HEK293 (cell line): ENCODE data around the gene TRIM69.

Experiments
- CTCF ChIA-PET: fragments of 350-600 bp; formaldehyde crosslinking; extraction: SDS; loops from one replicate; lab custom pipeline; 2021; ENCODE audit warnings: antibody characterized with exemption; lab: Yijun Ruan, JAX
- POLR2A ChIA-PET: fragments of 300-600 bp; formaldehyde crosslinking; extraction: SDS; loops from one replicate; lab custom pipeline; 2020; ENCODE audit warnings: antibody characterized with exemption, inconsistent platforms; lab: Yijun Ruan, JAX
- H3K27ac ChIP-seq: fragments of 200-500 bp; sonication (Bioruptor generic); 2 replicates; pipeline ENCODE4 v1.5.1; 2014; ENCODE audit warnings: low read depth, low read length, control low read depth, inconsistent platforms; ENCODE audit errors: extremely low read depth
- H3K36me3 ChIP-seq, 2 experiments: fragments of 200-500 bp in 1 of 2; sonication (Bioruptor generic) in 1 of 2; 1 replicate in 1 of 2; 2 replicates in 1 of 2; pipeline ENCODE4 v1.5.1; 2014 to 2017; ENCODE audit warnings: inconsistent platforms in 2 of 2, low read length in 2 of 2; ENCODE audit not compliant: control insufficient read depth in 2 of 2, insufficient read depth in 1 of 2
- H3K4me1 ChIP-seq: fragments of 200-500 bp; sonication (Bioruptor generic); 2 replicates; pipeline ENCODE4 v1.5.1; 2014; ENCODE audit warnings: mild to moderate bottlenecking, low read length, inconsistent platforms; ENCODE audit not compliant: control insufficient read depth, insufficient read depth
- H3K4me3 ChIP-seq: 2 replicates; pipeline ENCODE4 v1.5.1; 2011; ENCODE audit warnings: low read depth, mild to moderate bottlenecking, control low read depth, low read length, moderate library complexity
- H3K9me3 ChIP-seq: fragments of 200-500 bp; sonication (Bioruptor generic); 2 replicates; pipeline ENCODE4 v1.5.1; 2014; ENCODE audit warnings: low read depth, low read length, inconsistent platforms; ENCODE audit not compliant: control insufficient read depth, insufficient read depth
- GLI2 ChIP-seq: fragments of 450-650 bp; formaldehyde crosslinking; IDR thresholded peaks from 2 replicates; pipeline ENCODE4; 2017; ENCODE audit warnings: missing biosample characterization, missing genetic modification characterization, low read depth, borderline replicate concordance
- KLF1 ChIP-seq: fragments of 450-650 bp; formaldehyde crosslinking; IDR thresholded peaks from 2 replicates; pipeline ENCODE4 v1.5.1; 2016; ENCODE audit warnings: missing biosample characterization, missing genetic modification characterization
- ZNF132 ChIP-seq: fragments of 450-650 bp; formaldehyde crosslinking; IDR thresholded peaks from 2 replicates; pipeline ENCODE4 v1.5.1; 2017; ENCODE audit warnings: missing biosample characterization, missing genetic modification characterization, borderline replicate concordance
- ZNF133 ChIP-seq: fragments of 450-650 bp; formaldehyde crosslinking; IDR thresholded peaks from 2 replicates; pipeline ENCODE4 v1.5.1; 2016; ENCODE audit warnings: missing biosample characterization, missing genetic modification characterization
- ZNF202 ChIP-seq: fragments of 450-650 bp; formaldehyde crosslinking; IDR thresholded peaks from 2 replicates; pipeline ENCODE4 v1.5.1; 2016; ENCODE audit warnings: missing biosample characterization, missing genetic modification characterization, borderline replicate concordance
- ZNF214 ChIP-seq: fragments of 450-650 bp; formaldehyde crosslinking; IDR thresholded peaks from 2 replicates; pipeline ENCODE4 v1.5.1; 2017; ENCODE audit warnings: missing biosample characterization, mild to moderate bottlenecking, missing genetic modification characterization, borderline replicate concordance
- ZNF266 ChIP-seq: fragments of 450-650 bp; formaldehyde crosslinking; IDR thresholded peaks from 2 replicates; pipeline ENCODE4 v1.5.1; 2016; ENCODE audit warnings: missing biosample characterization, missing genetic modification characterization, low read depth
- ZNF433 ChIP-seq: fragments of 450-650 bp; formaldehyde crosslinking; IDR thresholded peaks from 2 replicates; pipeline ENCODE4 v1.5.1; 2016; ENCODE audit warnings: missing biosample characterization, missing genetic modification characterization, low read depth
- ZNF473 ChIP-seq: fragments of 450-650 bp; formaldehyde crosslinking; IDR thresholded peaks from 2 replicates; pipeline ENCODE4 v1.5.1; 2017; ENCODE audit warnings: missing biosample characterization, missing genetic modification characterization
- ZNF529 ChIP-seq: fragments of 450-650 bp; formaldehyde crosslinking; IDR thresholded peaks from 2 replicates; pipeline ENCODE4 v1.5.1; 2017; ENCODE audit warnings: missing genetic modification characterization, missing biosample characterization; ENCODE audit not compliant: insufficient replicate concordance
- ZNF530 ChIP-seq: fragments of 450-650 bp; formaldehyde crosslinking; IDR thresholded peaks from 2 replicates; pipeline ENCODE4 v1.5.1; 2016; ENCODE audit warnings: low read depth, missing biosample characterization, missing genetic modification characterization
- ZNF658 ChIP-seq: fragments of 450-650 bp; formaldehyde crosslinking; IDR thresholded peaks from 2 replicates; pipeline ENCODE4; 2016; ENCODE audit warnings: missing biosample characterization, missing genetic modification characterization
- ZNF791 ChIP-seq: fragments of 450-650 bp; formaldehyde crosslinking; IDR thresholded peaks from 2 replicates; pipeline ENCODE4 v1.5.1; 2016; ENCODE audit warnings: missing biosample characterization, missing genetic modification characterization
- ZSCAN16 ChIP-seq: fragments of 450-650 bp; formaldehyde crosslinking; IDR thresholded peaks from 2 replicates; pipeline ENCODE4 v1.5.1; 2016; ENCODE audit warnings: missing biosample characterization, missing genetic modification characterization
- TF ChIP-seq, protein P1 (sequence below): fragments of 450-650 bp; formaldehyde crosslinking; IDR thresholded peaks from 2 replicates; pipeline ENCODE4 v1.5.1; 2016; ENCODE audit warnings: missing biosample characterization, missing genetic modification characterization
- TF ChIP-seq, protein P2 (sequence below): fragments of 450-650 bp; formaldehyde crosslinking; IDR thresholded peaks from 2 replicates; pipeline ENCODE4 v1.5.1; 2016; ENCODE audit warnings: missing biosample characterization, missing genetic modification characterization
- TF ChIP-seq, protein P3 (sequence below): fragments of 450-650 bp; formaldehyde crosslinking; IDR thresholded peaks from 2 replicates; pipeline ENCODE4 v1.5.1; 2016; ENCODE audit warnings: missing biosample characterization, missing genetic modification characterization
- TF ChIP-seq, protein P4 (sequence below): fragments of 450-650 bp; formaldehyde crosslinking; optimal IDR thresholded peaks from 2 replicates; pipeline ENCODE3; 2016; ENCODE audit warnings: missing biosample characterization, mild to moderate bottlenecking, missing genetic modification characterization
- TF ChIP-seq, protein P5 (sequence below): fragments of 450-650 bp; formaldehyde crosslinking; IDR thresholded peaks from 2 replicates; pipeline ENCODE4 v1.5.1; 2016; ENCODE audit warnings: missing biosample characterization, missing genetic modification characterization

Gene TRIM69

DNA sequence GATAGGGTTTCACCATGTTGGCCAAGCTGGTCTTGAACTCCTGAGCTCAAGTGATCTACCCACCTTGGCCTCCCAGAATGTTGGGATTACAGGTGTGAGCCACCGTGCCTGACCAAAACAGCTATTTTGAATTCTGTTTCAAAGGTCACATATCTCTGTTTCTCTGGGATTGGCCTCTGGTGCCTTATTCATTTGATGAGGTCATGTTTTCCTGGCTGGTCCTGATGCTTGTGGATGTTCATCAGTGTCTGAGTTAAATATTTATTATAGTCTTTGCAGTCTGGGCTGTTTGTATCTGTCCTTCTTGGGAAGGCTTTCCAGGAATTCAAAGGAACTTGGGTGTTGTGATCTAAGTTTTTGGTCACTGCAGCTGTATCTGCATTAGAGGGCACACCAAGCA, 30.3 kb upstream of the TRIM69 start (continued):
- TF ChIP-seq, protein P1, sequence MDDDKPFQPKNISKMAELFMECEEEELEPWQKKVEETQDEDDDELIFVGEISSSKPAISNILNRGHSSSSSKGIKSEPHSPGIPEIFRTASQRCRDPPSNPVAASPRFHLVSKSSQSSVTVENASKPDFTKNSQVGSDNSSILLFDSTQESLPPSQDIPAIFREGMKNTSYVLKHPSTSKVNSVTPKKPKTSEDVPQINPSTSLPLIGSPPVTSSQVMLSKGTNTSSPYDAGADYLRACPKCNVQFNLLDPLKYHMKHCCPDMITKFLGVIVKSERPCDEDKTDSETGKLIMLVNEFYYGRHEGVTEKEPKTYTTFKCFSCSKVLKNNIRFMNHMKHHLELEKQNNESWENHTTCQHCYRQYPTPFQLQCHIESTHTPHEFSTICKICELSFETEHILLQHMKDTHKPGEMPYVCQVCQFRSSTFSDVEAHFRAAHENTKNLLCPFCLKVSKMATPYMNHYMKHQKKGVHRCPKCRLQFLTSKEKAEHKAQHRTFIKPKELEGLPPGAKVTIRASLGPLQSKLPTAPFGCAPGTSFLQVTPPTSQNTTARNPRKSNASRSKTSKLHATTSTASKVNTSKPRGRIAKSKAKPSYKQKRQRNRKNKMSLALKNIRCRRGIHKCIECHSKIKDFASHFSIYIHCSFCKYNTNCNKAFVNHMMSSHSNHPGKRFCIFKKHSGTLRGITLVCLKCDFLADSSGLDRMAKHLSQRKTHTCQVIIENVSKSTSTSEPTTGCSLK = no peak
- TF ChIP-seq, all 188 proteins: peak for 0

DNA sequence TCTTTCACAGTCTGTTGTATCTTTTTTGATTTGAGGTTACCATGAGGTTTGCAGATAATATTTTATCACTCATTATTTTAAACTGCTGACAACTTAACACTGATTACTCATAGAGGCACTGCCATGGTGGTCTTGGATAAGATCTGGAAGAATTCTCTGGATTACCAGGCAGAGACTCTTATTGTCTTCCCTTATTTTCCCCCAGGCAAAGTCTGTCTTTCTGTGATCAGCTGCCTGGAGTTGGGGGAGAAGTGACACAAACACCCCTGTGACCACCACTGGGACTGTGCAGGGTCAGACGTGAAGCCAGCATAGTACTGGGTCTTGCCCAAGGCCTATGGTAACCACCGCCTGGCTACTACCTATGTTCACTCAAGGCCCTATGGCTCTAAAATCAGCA, 29.9 kb upstream of the TRIM69 start:
- H3K4me1 ChIP-seq = no peaks in the 10 kb centered on the region
- H3K27ac ChIP-seq = no peak overlapping the region
- POLR2A ChIA-PET = no interaction called here
- H3K36me3 ChIP-seq = no peaks in the 10 kb centered on the region
- TF ChIP-seq ZNF658 (no peak), ZNF473 (no peak), ZNF529 (no peak), GLI2 (tag by site-specific recombination) (no peak), ZNF791 (tag by site-specific recombination) (no peak), ZNF530 (tag by site-specific recombination) (no peak), ZNF133 (tag by site-specific recombination) (no peak), ZNF433 (tag by site-specific recombination) (no peak), KLF1 (tag by site-specific recombination) (no peak), ZNF132 (tag by site-specific recombination) (no peak), ZSCAN16 (tag by site-specific recombination) (no peak)
- TF ChIP-seq, protein P2, sequence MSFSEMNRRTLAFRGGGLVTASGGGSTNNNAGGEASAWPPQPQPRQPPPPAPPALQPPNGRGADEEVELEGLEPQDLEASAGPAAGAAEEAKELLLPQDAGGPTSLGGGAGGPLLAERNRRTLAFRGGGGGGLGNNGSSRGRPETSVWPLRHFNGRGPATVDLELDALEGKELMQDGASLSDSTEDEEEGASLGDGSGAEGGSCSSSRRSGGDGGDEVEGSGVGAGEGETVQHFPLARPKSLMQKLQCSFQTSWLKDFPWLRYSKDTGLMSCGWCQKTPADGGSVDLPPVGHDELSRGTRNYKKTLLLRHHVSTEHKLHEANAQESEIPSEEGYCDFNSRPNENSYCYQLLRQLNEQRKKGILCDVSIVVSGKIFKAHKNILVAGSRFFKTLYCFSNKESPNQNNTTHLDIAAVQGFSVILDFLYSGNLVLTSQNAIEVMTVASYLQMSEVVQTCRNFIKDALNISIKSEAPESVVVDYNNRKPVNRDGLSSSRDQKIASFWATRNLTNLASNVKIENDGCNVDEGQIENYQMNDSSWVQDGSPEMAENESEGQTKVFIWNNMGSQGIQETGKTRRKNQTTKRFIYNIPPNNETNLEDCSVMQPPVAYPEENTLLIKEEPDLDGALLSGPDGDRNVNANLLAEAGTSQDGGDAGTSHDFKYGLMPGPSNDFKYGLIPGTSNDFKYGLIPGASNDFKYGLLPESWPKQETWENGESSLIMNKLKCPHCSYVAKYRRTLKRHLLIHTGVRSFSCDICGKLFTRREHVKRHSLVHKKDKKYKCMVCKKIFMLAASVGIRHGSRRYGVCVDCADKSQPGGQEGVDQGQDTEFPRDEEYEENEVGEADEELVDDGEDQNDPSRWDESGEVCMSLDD = no peak
- TF ChIP-seq, protein P1 = no peak
- CTCF ChIA-PET = interaction anchor here (1.5 kb wide), 1 partner anchor 43 kb away, joined by 4 read pairs; the partner anchor contains the start of gene SPG11
- no peaks in the 10 kb centered on the region for H3K9me3 ChIP-seq
- H3K4me3 ChIP-seq = no peak overlapping the region

DNA sequence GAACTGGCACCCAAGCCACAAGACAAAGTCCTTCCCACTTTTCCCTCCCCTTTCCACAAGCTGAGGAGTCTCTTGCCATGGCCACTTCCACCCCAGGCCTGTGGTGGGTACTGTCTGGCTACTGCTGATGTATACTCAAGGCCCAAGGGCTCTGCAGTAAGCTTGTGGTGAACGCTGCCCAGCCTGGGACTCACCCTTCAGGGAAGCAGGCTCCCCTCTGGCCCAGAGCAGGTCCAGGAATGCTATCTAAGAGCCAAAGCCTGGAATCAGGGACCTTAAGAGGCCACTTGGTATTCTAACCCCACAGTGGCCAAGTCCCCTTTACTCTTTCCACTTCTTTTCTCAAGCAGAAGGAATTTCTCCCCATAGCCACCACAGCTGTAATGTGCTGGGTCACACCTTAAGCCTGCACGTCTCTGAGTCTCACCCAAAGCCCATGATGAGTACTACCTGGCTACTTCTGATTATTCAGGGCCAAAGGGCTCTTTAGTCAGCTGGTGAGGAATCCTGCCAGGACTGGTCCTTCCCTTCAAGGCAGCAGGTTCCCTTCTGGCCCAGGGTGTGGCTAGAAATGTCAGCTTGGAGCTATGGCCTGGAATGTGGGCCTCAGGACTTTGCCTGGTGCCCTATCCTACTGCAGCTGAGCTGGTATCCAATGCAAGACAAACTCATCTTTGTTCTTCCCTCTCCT, 29.2 kb upstream of the TRIM69 start:
- Histone ChIP-seq H3K4me3 (no peak overlapping the region), H3K9me3 (no peaks in the 10 kb centered on the region), H3K4me1 (no peaks in the 10 kb centered on the region), H3K27ac (no peak overlapping the region), H3K36me3 (no peaks in the 10 kb centered on the region)
- CTCF ChIA-PET = interaction anchor here (1.5 kb wide), 1 partner anchor 44 kb away, joined by 4 read pairs; the partner anchor contains the start of gene SPG11
- POLR2A ChIA-PET = interaction anchor here (1.0 kb wide), 1 partner anchor 22 kb away, joined by 3 read pairs; no protein-coding TSS in a partner anchor
- TF ChIP-seq ZNF214 (tag by site-specific recombination) (no peak), ZNF266 (no peak), ZNF202 (tag by site-specific recombination) (no peak)
- TF ChIP-seq, protein P3, sequence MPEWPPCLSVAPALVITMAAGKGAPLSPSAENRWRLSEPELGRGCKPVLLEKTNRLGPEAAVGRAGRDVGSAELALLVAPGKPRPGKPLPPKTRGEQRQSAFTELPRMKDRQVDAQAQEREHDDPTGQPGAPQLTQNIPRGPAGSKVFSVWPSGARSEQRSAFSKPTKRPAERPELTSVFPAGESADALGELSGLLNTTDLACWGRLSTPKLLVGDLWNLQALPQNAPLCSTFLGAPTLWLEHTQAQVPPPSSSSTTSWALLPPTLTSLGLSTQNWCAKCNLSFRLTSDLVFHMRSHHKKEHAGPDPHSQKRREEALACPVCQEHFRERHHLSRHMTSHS (tag by site-specific recombination) = no peak
- TF ChIP-seq, protein P4, sequence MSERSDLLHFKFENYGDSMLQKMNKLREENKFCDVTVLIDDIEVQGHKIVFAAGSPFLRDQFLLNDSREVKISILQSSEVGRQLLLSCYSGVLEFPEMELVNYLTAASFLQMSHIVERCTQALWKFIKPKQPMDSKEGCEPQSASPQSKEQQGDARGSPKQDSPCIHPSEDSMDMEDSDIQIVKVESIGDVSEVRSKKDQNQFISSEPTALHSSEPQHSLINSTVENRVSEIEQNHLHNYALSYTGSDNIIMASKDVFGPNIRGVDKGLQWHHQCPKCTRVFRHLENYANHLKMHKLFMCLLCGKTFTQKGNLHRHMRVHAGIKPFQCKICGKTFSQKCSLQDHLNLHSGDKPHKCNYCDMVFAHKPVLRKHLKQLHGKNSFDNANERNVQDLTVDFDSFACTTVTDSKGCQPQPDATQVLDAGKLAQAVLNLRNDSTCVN = no peak
- TF ChIP-seq, protein P5, sequence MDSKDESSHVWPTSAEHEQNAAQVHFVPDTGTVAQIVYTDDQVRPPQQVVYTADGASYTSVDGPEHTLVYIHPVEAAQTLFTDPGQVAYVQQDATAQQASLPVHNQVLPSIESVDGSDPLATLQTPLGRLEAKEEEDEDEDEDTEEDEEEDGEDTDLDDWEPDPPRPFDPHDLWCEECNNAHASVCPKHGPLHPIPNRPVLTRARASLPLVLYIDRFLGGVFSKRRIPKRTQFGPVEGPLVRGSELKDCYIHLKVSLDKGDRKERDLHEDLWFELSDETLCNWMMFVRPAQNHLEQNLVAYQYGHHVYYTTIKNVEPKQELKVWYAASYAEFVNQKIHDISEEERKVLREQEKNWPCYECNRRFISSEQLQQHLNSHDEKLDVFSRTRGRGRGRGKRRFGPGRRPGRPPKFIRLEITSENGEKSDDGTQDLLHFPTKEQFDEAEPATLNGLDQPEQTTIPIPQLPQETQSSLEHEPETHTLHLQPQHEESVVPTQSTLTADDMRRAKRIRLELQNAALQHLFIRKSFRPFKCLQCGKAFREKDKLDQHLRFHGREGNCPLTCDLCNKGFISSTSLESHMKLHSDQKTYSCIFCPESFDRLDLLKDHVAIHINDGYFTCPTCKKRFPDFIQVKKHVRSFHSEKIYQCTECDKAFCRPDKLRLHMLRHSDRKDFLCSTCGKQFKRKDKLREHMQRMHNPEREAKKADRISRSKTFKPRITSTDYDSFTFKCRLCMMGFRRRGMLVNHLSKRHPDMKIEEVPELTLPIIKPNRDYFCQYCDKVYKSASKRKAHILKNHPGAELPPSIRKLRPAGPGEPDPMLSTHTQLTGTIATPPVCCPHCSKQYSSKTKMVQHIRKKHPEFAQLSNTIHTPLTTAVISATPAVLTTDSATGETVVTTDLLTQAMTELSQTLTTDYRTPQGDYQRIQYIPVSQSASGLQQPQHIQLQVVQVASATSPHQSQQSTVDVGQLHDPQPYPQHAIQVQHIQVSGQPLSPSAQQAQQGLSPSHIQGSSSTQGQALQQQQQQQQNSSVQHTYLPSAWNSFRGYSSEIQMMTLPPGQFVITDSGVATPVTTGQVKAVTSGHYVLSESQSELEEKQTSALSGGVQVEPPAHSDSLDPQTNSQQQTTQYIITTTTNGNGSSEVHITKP (tag by site-specific recombination) = no peak
